WTC11 (cell line): ENCODE results near the gene SCFD1.

ENCODE experiments used
- CTCF ChIP-seq: fragments of 200-600 bp; IDR thresholded peaks from 2 replicates; pipeline ENCODE4 v1.8.0; 2022; ENCODE audit warnings: antibody characterized with exemption
- E2F1 ChIP-seq: sonication (generic); formaldehyde crosslinking; IDR thresholded peaks from 2 replicates; pipeline ENCODE4 v1.8.0; 2022; ENCODE audit warnings: mild to moderate bottlenecking, missing genetic modification reagents
- ETV6 ChIP-seq: sonication (generic); formaldehyde crosslinking; IDR thresholded peaks from 2 replicates; pipeline ENCODE4 v1.8.1; 2022; ENCODE audit warnings: mild to moderate bottlenecking, missing genetic modification reagents
- FOXP1 ChIP-seq: sonication (generic); formaldehyde crosslinking; IDR thresholded peaks from 2 replicates; pipeline ENCODE4 v1.8.0; 2022; ENCODE audit warnings: missing genetic modification reagents, mild to moderate bottlenecking, moderate library complexity, borderline replicate concordance
- MXD4 ChIP-seq: fragments of 250-450 bp; sonication (Bioruptor Pico); IDR thresholded peaks from 2 replicates; pipeline ENCODE4 v1.8.0; 2021; ENCODE audit warnings: mild to moderate bottlenecking, moderate library complexity, borderline replicate concordance
- NFYB ChIP-seq: sonication (generic); formaldehyde crosslinking; conservative IDR thresholded peaks from 2 replicates; pipeline ENCODE4 v1.8.0; 2022; ENCODE audit warnings: low read depth, missing genetic modification reagents
- ZNF232 ChIP-seq: sonication (generic); formaldehyde crosslinking; IDR thresholded peaks from 2 replicates; pipeline ENCODE4 v1.8.0; 2022; ENCODE audit warnings: mild to moderate bottlenecking, missing genetic modification reagents
- TF ChIP-seq, protein P1 (sequence below): fragments of 250-450 bp; sonication (Bioruptor Pico); IDR thresholded peaks from 2 replicates; pipeline ENCODE4 v1.9.0; 2021; ENCODE audit warnings: mild to moderate bottlenecking
- TF ChIP-seq, protein P2 (sequence below): sonication (generic); formaldehyde crosslinking; IDR thresholded peaks from 2 replicates; pipeline ENCODE4 v1.8.0; 2022; ENCODE audit warnings: mild to moderate bottlenecking, missing genetic modification reagents
- TF ChIP-seq, protein P3 (sequence below): sonication (generic); formaldehyde crosslinking; IDR thresholded peaks from 2 replicates; pipeline ENCODE4 v1.8.1; 2023; ENCODE audit warnings: mild to moderate bottlenecking, moderate library complexity, missing genetic modification reagents
- TF ChIP-seq, protein P4 (sequence below): sonication (generic); formaldehyde crosslinking; IDR thresholded peaks from 2 replicates; pipeline ENCODE4 v1.8.1; 2023; ENCODE audit warnings: mild to moderate bottlenecking, missing genetic modification reagents, moderate library complexity

DNA sequence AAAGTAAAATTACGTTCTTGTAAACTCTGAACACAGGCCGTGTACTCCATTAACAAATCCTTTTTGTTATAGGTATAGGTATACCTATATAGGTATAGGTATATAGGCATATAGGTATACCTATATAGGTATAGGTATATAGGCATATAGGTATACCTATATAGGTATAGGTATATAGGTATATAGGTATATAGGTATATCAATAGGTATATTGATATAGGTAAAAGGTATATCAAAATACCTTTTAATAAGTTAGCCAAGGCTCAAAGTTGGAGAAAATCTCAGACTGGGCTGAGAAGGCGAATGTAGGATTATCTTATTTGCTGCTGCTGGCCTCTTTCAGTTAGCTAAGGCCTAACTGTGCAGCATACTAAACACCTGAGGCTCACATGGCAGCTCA is 3.4 kb downstream of the SCFD1 start:
- TF ChIP-seq, protein P1, sequence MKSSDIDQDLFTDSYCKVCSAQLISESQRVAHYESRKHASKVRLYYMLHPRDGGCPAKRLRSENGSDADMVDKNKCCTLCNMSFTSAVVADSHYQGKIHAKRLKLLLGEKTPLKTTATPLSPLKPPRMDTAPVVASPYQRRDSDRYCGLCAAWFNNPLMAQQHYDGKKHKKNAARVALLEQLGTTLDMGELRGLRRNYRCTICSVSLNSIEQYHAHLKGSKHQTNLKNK (CRISPR knock-in tag) = no peak
- TF ChIP-seq CTCF (no peak), ZNF232 (CRISPR knock-in tag) (no peak), NFYB (CRISPR knock-in tag) (no peak), MXD4 (CRISPR knock-in tag) (no peak), ETV6 (CRISPR knock-in tag) (no peak), FOXP1 (CRISPR knock-in tag) (no peak), E2F1 (CRISPR knock-in tag) (no peak)
- TF ChIP-seq, protein P2, sequence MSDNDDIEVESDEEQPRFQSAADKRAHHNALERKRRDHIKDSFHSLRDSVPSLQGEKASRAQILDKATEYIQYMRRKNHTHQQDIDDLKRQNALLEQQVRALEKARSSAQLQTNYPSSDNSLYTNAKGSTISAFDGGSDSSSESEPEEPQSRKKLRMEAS (CRISPR knock-in tag) = no peak
- TF ChIP-seq, protein P3, sequence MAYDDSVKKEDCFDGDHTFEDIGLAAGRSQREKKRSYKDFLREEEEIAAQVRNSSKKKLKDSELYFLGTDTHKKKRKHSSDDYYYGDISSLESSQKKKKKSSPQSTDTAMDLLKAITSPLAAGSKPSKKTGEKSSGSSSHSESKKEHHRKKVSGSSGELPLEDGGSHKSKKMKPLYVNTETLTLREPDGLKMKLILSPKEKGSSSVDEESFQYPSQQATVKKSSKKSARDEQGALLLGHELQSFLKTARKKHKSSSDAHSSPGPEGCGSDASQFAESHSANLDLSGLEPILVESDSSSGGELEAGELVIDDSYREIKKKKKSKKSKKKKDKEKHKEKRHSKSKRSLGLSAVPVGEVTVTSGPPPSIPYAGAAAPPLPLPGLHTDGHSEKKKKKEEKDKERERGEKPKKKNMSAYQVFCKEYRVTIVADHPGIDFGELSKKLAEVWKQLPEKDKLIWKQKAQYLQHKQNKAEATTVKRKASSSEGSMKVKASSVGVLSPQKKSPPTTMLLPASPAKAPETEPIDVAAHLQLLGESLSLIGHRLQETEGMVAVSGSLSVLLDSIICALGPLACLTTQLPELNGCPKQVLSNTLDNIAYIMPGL (CRISPR knock-in tag) = no peak
- TF ChIP-seq, protein P4, sequence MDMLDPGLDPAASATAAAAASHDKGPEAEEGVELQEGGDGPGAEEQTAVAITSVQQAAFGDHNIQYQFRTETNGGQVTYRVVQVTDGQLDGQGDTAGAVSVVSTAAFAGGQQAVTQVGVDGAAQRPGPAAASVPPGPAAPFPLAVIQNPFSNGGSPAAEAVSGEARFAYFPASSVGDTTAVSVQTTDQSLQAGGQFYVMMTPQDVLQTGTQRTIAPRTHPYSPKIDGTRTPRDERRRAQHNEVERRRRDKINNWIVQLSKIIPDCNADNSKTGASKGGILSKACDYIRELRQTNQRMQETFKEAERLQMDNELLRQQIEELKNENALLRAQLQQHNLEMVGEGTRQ (CRISPR knock-in tag) = no peak
